GM12878 (cell line): ENCODE results near the gene MDGA2. TPM values are rescaled to one million over a fixed set of nuclear protein-coding genes. Genes with fewer than 3 reads are reported as not detected.

Experiments used
- ATAC-seq: fragments of 200-7000 bp; cut with Tn5 transposase; 3 replicates; pipeline ENCODE4 v1.9.1; 2020; ENCODE audit warnings: mild to moderate bottlenecking, moderate library complexity
- BruUV-seq: library from RNA; stranded (reverse); fragments of 400-500 nt; replicated peaks from 2 replicates; lab custom pipeline; 2021; lab: Mats Ljungman, UMichigan
- CTCF ChIA-PET: fragments of 300-600 bp; sonication (Branson Sonifier 250); formaldehyde crosslinking; extraction: SDS; loops from one replicate; lab custom pipeline; 2021; ENCODE audit warnings: inconsistent platforms; lab: Yijun Ruan, JAX
- POLR2A ChIA-PET: fragments of 350-600 bp; formaldehyde crosslinking; extraction: SDS; loops from one replicate; lab custom pipeline; 2021; ENCODE audit warnings: inconsistent platforms; lab: Charles Lee
- RAD21 ChIA-PET: fragments of 300-600 bp; sonication (Branson Sonifier 250); formaldehyde crosslinking; loops from one replicate; lab custom pipeline; 2023; ENCODE audit warnings: antibody characterized with exemption; ENCODE audit not compliant: unreplicated experiment; lab: Charles Lee
- SMC1A ChIA-PET: fragments of 300-600 bp; sonication (Branson Sonifier 250); formaldehyde crosslinking; loops from one replicate; lab custom pipeline; 2023; ENCODE audit not compliant: unreplicated experiment, uncharacterized antibody; lab: Charles Lee
- DNase-seq: peaks from one replicate; pipeline ENCODE4 v3.0.0-alpha.2; 2011; ENCODE audit warnings: low read depth, low spot score
- FAIRE-seq: peaks from 3 replicates; lab custom pipeline; 2011; peaks lifted over from hg19 to GRCh38; lab: Jason Lieb, UNC
- H2AFZ ChIP-seq: 2 replicates; pipeline ENCODE4 v1.6.0; 2011; ENCODE audit warnings: low read depth, low read length, control low read depth; ENCODE audit not compliant: control insufficient read depth
- H3K27ac ChIP-seq: 2 replicates; pipeline ENCODE4 v1.5.1; 2011; ENCODE audit warnings: control low read depth; ENCODE audit not compliant: control insufficient read depth, insufficient read depth
- H3K27me3 ChIP-seq, 2 experiments: replicated peaks in 1 of 2; 2 replicates each; pipeline versions ENCODE4 v1.6.0 to v1.6.1; 2011; ENCODE audit warnings: low read length in 1 of 2; ENCODE audit not compliant: control insufficient read depth in 2 of 2, insufficient read depth in 2 of 2
- H3K36me3 ChIP-seq, 2 experiments: 2 replicates each; pipeline ENCODE4 v1.5.1; 2011; ENCODE audit warnings: low read length in 1 of 2; ENCODE audit not compliant: control insufficient read depth in 2 of 2, insufficient read depth in 2 of 2
- H3K4me1 ChIP-seq: 2 replicates; pipeline ENCODE4 v1.6.1; 2011; ENCODE audit warnings: mild to moderate bottlenecking, low read length, moderate library complexity, mixed read lengths; ENCODE audit not compliant: control insufficient read depth, insufficient read depth
- H3K4me2 ChIP-seq: 2 replicates; pipeline ENCODE4 v1.6.0; 2011; ENCODE audit warnings: control low read depth; ENCODE audit not compliant: control insufficient read depth, insufficient read depth
- H3K4me3 ChIP-seq: fragments of 200-600 bp; sonication (generic); 2 replicates; pipeline ENCODE4 v1.5.1; 2016
- H3K79me2 ChIP-seq: 2 replicates; pipeline ENCODE4 v1.6.0; 2011; ENCODE audit warnings: low read length; ENCODE audit not compliant: control insufficient read depth, insufficient read depth
- H3K9ac ChIP-seq: 2 replicates; pipeline ENCODE4 v1.8.0; 2011; ENCODE audit warnings: low read length, control low read depth, mixed read lengths; ENCODE audit not compliant: control insufficient read depth, insufficient read depth
- H3K9me3 ChIP-seq: replicated peaks from 3 replicates; pipeline ENCODE4 v1.5.1; 2011; ENCODE audit warnings: mild to moderate bottlenecking, low read length; ENCODE audit not compliant: control insufficient read depth, insufficient read depth
- H4K20me1 ChIP-seq: 2 replicates; pipeline ENCODE4 v1.6.0; 2011; ENCODE audit not compliant: control insufficient read depth, insufficient read depth
- BCLAF1 ChIP-seq: fragments of 450-650 bp; IDR thresholded peaks from 2 replicates; pipeline ENCODE4 v1.6.1; 2017; ENCODE audit warnings: antibody characterized with exemption, mild to moderate bottlenecking, moderate library complexity
- CUX1 ChIP-seq: IDR thresholded peaks from 2 replicates; pipeline ENCODE4 v1.6.1; 2012; ENCODE audit warnings: improper control_type of control experiment, low read depth, low read length; ENCODE audit not compliant: insufficient replicate concordance
- EGR1 ChIP-seq, 2 experiments: IDR thresholded peaks; 1 replicate in 1 of 2; 2 replicates in 1 of 2; pipeline ENCODE4 v1.6.1; 2011 to 2012; ENCODE audit warnings: low read depth in 2 of 2, low read length in 2 of 2, borderline replicate concordance in 1 of 2, mild to moderate bottlenecking in 1 of 2, moderate library complexity in 1 of 2
- ELK1 ChIP-seq: IDR thresholded peaks from 2 replicates; pipeline ENCODE4 v1.6.1; 2012; ENCODE audit warnings: low read depth, low read length, improper control_type of control experiment
- EP300 ChIP-seq, 2 experiments: fragments of 150-350 bp in 1 of 2; IDR thresholded peaks; 2 replicates each; pipeline ENCODE4 v1.6.1; 2011 to 2012; ENCODE audit warnings: low read depth in 2 of 2, low read length in 2 of 2, borderline replicate concordance in 1 of 2, improper control_type of control experiment in 1 of 2, inconsistent platforms in 1 of 2; ENCODE audit not compliant: control insufficient read depth in 1 of 2
- IKZF1 ChIP-seq: fragments of 450-650 bp; conservative IDR thresholded peaks from 2 replicates; pipeline ENCODE4 v1.6.1; 2017; ENCODE audit warnings: antibody characterized with exemption, mild to moderate bottlenecking
- IRF4 ChIP-seq: IDR thresholded peaks from 2 replicates; pipeline ENCODE4 v1.6.1; 2011; ENCODE audit warnings: low read depth, low read length
- NRF1 ChIP-seq: conservative IDR thresholded peaks from 2 replicates; pipeline ENCODE4 v1.6.1; 2011; ENCODE audit warnings: mild to moderate bottlenecking, low read depth, low read length, improper control_type of control experiment
- POU2F2 ChIP-seq: IDR thresholded peaks from 3 replicates; pipeline ENCODE4 v1.6.1; 2011; ENCODE audit warnings: low read depth, mild to moderate bottlenecking, low read length, borderline replicate concordance
- RB1 ChIP-seq: fragments of 450-650 bp; formaldehyde crosslinking; IDR thresholded peaks from 2 replicates; pipeline ENCODE4 v1.6.1; 2017; ENCODE audit warnings: mild to moderate bottlenecking, borderline replicate concordance
- TARDBP ChIP-seq: IDR thresholded peaks from 2 replicates; pipeline ENCODE4 v1.6.1; 2016; ENCODE audit warnings: borderline replicate concordance
- ZNF622 ChIP-seq: fragments of 450-650 bp; IDR thresholded peaks from 2 replicates; pipeline ENCODE4 v1.6.1; 2017; ENCODE audit warnings: mild to moderate bottlenecking, inconsistent platforms
- WGBS: methylation state at CpG from one replicate; pipeline ENCODE4 v1.1.6; 2016; ENCODE audit warnings: low lambda C conversion rate; ENCODE audit not compliant: insufficient replicate concordance, insufficient coverage; ENCODE audit errors: missing lambda C conversion rate; 5-methylcytosine and 5-hydroxymethylcytosine counted together
- in situ Hi-C: fragments of 300-500 bp; cut with MboI; formaldehyde crosslinking; loops from 9 replicates; pipeline ENCODE4 v1.14.3; 2018; ENCODE audit warnings: mixed read lengths
- intact Hi-C: fragments of 100-400 bp; cut with micrococcal nuclease; formaldehyde crosslinking; loops from one replicate; pipeline ENCODE4 v1.14.2; 2022; ENCODE audit not compliant: unreplicated experiment
- polyA plus RNA-seq, 11 experiments: library from polyadenylated mRNA; depleted of rRNA in 4 of 11; unstranded in 6 of 11; stranded (reverse) in 5 of 11; fragments of >200 nt; fragmentation: Nextera tagmentation in 4 of 11; fragmentation: Illumina TruSeq in 1 of 11; extraction: Ambion mirVana in 4 of 11; extraction: Trizol in 1 of 11; gene quantifications; 1 replicate in 1 of 11; 2 replicates in 10 of 11; pipeline versions ENCODE4 v1.2.1 to v1.2.3, GENCODE V29; 2011 to 2016; ENCODE audit warnings: inconsistent platforms in 2 of 11, missing spikeins in 2 of 11, low read depth in 1 of 11
- total RNA-seq, 4 experiments: library from RNA; depleted of rRNA in 3 of 4; stranded (reverse); fragments of >200 nt in 3 of 4; fragmentation: Illumina TruSeq in 1 of 4; extraction: Trizol in 1 of 4; gene quantifications; 2 replicates each; pipeline versions ENCODE4 v1.2.1 to v1.2.3, GENCODE V29; 2013 to 2021
- TF ChIP-seq, protein P1 (sequence below): fragments of 450-650 bp; IDR thresholded peaks from 2 replicates; pipeline ENCODE4 v1.6.1; 2017; ENCODE audit warnings: mild to moderate bottlenecking, low read depth, inconsistent platforms; ENCODE audit not compliant: poor library complexity, severe bottlenecking

MDGA2 gene
- total and polyA plus RNA-seq, 10 of the 15 experiments (the other 5 are each of a cell fraction or from before 2014, with no cell fraction given), result not detected

GRCh38 chr14:47606566-47606965, 68.8 kb downstream of the MDGA2 start:
- no peaks in the 10 kb centered on the region for H3K36me3 ChIP-seq
- H3K4me3 ChIP-seq, result no peak overlapping the region
- no peak for ATAC-seq
- H3K27me3 ChIP-seq, result no peaks in the 10 kb centered on the region
- no peak overlapping the region for H2AFZ ChIP-seq
- H3K9me3 ChIP-seq, result no peaks in the 10 kb centered on the region
- no peak overlapping the region for H3K27ac ChIP-seq
- H4K20me1 ChIP-seq, result no peaks in the 10 kb centered on the region
- POLR2A ChIA-PET, result no interaction called here
- H3K4me2 ChIP-seq, result no peak overlapping the region
- no peaks in the 10 kb centered on the region for H3K4me1 ChIP-seq
- FAIRE-seq, result no peak
- SMC1A ChIA-PET, result no interaction called here
- CTCF ChIA-PET, result no interaction called here
- in situ Hi-C loops (no loop called here), intact Hi-C loops (no loop called here)
- RAD21 ChIA-PET, result no interaction called here
- no peaks in the 10 kb centered on the region for H3K79me2 ChIP-seq
- DNase-seq, result no peak
- WGBS, result 35% methylated on average over 3 of the region's 3 CpGs
- H3K9ac ChIP-seq, result no peak overlapping the region
- BruUV-seq, result no TSS peak
- TF ChIP-seq IKZF1 (no peak), EGR1 (IDR thresholded peaks at IDR 0.05; ENCODE audit: borderline replicate concordance in 1 of 2, low read depth in 2 of 2, low read length in 2 of 2) (no peak), ZNF622 (no peak), EP300 (IDR thresholded peaks at IDR 0.05; ENCODE audit: borderline replicate concordance in 1 of 2, control insufficient read depth in 1 of 2, low read depth in 2 of 2, low read length in 2 of 2) (no peak), IRF4 (no peak), TARDBP (no peak), POU2F2 (no peak), BCLAF1 (no peak), CUX1 (no peak), ELK1 (no peak), RB1 (no peak), NRF1 (no peak)
- TF ChIP-seq, protein P1, sequence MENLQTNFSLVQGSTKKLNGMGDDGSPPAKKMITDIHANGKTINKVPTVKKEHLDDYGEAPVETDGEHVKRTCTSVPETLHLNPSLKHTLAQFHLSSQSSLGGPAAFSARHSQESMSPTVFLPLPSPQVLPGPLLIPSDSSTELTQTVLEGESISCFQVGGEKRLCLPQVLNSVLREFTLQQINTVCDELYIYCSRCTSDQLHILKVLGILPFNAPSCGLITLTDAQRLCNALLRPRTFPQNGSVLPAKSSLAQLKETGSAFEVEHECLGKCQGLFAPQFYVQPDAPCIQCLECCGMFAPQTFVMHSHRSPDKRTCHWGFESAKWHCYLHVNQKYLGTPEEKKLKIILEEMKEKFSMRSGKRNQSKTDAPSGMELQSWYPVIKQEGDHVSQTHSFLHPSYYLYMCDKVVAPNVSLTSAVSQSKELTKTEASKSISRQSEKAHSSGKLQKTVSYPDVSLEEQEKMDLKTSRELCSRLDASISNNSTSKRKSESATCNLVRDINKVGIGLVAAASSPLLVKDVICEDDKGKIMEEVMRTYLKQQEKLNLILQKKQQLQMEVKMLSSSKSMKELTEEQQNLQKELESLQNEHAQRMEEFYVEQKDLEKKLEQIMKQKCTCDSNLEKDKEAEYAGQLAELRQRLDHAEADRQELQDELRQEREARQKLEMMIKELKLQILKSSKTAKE, result no peak
